HCT116 (cell line): ENCODE data around the gene POU4F1.

ENCODE experiments used
- EGR1 ChIP-seq: IDR thresholded peaks from 2 replicates; pipeline ENCODE4 v1.6.1; 2012; ENCODE audit warnings: low read depth
- POLR2A ChIP-seq: IDR thresholded peaks from 2 replicates; pipeline ENCODE4 v1.7.0; 2011; ENCODE audit warnings: borderline replicate concordance; ENCODE audit not compliant: insufficient read depth, insufficient read length; ENCODE audit errors: extremely low read depth
- POLR2AphosphoS5 ChIP-seq: IDR thresholded peaks from 2 replicates; pipeline ENCODE4 v1.6.1; 2011; ENCODE audit warnings: mild to moderate bottlenecking, low read depth, low read length, moderate library complexity
- RAD21 ChIP-seq: IDR thresholded peaks from 2 replicates; pipeline ENCODE4 v1.6.1; 2012; ENCODE audit warnings: low read depth, mild to moderate bottlenecking
- TCF7L2 ChIP-seq: IDR thresholded peaks from 2 replicates; pipeline ENCODE4 v1.7.0; 2011; ENCODE audit warnings: borderline replicate concordance, inconsistent platforms; ENCODE audit not compliant: insufficient read depth, insufficient read length; ENCODE audit errors: extremely low read depth
- YY1 ChIP-seq: IDR thresholded peaks from 2 replicates; pipeline ENCODE4 v1.6.1; 2011; ENCODE audit warnings: low read length, low read depth, moderate library complexity, mild to moderate bottlenecking; ENCODE audit not compliant: insufficient replicate concordance; ENCODE audit errors: extremely low read depth
- ZNF274 ChIP-seq: fragments of 200-500 bp; sonication (Bioruptor generic); IDR thresholded peaks from 2 replicates; pipeline ENCODE4 v1.6.1; 2014; ENCODE audit warnings: mild to moderate bottlenecking, low read depth, low read length, inconsistent platforms
- TF ChIP-seq, protein P1 (sequence below), 3 experiments: fragments of 200-600 bp in 1 of 3; sonication (generic) in 1 of 3; IDR thresholded peaks in 2 of 3; conservative IDR thresholded peaks in 1 of 3; 2 replicates each; pipeline ENCODE4 v1.5.1; 2012 to 2017; ENCODE audit warnings: low read depth in 2 of 3, low read length in 2 of 3, antibody characterized with exemption in 1 of 3, borderline replicate concordance in 1 of 3, control low read depth in 1 of 3, mild to moderate bottlenecking in 1 of 3, mixed read lengths in 1 of 3, mixed run types in 1 of 3, moderate library complexity in 1 of 3; ENCODE audit not compliant: insufficient read depth in 1 of 3
- TF ChIP-seq, protein P2 (sequence below): IDR thresholded peaks from 2 replicates; pipeline ENCODE4 v1.6.1; 2012
- TF ChIP-seq, protein P3 (sequence below): IDR thresholded peaks from 2 replicates; pipeline ENCODE4 v1.6.1; 2011; ENCODE audit warnings: mild to moderate bottlenecking, low read length, moderate library complexity; ENCODE audit not compliant: insufficient replicate concordance; ENCODE audit errors: extremely low read depth

DNA sequence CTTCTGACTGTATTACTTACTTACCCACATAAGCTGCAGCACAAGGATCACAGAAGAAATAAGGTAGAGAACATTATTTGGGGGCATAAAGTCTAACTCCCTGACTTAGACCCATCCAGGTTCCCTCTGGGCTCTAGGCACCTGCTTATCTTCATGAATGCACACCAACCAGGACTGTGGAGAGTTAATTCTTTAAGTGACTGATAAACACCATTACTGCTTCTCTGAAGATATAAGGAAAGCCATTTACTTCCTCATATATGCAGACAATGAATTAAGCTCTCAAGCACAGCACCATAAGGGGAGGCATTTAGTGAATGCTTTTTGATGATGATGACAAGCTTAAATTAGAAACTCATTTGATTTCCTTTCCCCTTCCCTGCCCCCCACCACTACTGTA is 33.1 kb upstream of the POU4F1 start:
- TF ChIP-seq, protein P1, sequence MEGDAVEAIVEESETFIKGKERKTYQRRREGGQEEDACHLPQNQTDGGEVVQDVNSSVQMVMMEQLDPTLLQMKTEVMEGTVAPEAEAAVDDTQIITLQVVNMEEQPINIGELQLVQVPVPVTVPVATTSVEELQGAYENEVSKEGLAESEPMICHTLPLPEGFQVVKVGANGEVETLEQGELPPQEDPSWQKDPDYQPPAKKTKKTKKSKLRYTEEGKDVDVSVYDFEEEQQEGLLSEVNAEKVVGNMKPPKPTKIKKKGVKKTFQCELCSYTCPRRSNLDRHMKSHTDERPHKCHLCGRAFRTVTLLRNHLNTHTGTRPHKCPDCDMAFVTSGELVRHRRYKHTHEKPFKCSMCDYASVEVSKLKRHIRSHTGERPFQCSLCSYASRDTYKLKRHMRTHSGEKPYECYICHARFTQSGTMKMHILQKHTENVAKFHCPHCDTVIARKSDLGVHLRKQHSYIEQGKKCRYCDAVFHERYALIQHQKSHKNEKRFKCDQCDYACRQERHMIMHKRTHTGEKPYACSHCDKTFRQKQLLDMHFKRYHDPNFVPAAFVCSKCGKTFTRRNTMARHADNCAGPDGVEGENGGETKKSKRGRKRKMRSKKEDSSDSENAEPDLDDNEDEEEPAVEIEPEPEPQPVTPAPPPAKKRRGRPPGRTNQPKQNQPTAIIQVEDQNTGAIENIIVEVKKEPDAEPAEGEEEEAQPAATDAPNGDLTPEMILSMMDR (IDR thresholded peaks at IDR 0.05 in 2 of 3, conservative IDR thresholded peaks at IDR 0.05 in 1 of 3; ENCODE audit: borderline replicate concordance in 1 of 3, insufficient read depth in 1 of 3, low read depth in 2 of 3, low read length in 2 of 3) = no peak
- no peak for TF ChIP-seq POLR2A
- TF ChIP-seq ZNF274 = no peak
- TF ChIP-seq, protein P2, sequence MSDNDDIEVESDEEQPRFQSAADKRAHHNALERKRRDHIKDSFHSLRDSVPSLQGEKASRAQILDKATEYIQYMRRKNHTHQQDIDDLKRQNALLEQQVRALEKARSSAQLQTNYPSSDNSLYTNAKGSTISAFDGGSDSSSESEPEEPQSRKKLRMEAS = no peak
- TF ChIP-seq RAD21 = no peak
- no peak for TF ChIP-seq EGR1
- no peak for TF ChIP-seq POLR2AphosphoS5
- no peak for TF ChIP-seq YY1
- no peak for TF ChIP-seq TCF7L2
- TF ChIP-seq, protein P3, sequence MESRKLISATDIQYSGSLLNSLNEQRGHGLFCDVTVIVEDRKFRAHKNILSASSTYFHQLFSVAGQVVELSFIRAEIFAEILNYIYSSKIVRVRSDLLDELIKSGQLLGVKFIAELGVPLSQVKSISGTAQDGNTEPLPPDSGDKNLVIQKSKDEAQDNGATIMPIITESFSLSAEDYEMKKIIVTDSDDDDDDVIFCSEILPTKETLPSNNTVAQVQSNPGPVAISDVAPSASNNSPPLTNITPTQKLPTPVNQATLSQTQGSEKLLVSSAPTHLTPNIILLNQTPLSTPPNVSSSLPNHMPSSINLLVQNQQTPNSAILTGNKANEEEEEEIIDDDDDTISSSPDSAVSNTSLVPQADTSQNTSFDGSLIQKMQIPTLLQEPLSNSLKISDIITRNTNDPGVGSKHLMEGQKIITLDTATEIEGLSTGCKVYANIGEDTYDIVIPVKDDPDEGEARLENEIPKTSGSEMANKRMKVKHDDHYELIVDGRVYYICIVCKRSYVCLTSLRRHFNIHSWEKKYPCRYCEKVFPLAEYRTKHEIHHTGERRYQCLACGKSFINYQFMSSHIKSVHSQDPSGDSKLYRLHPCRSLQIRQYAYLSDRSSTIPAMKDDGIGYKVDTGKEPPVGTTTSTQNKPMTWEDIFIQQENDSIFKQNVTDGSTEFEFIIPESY = no peak
